HCT116 (cell line): ENCODE results near the gene KLHL10. TPM values are rescaled to one million over a fixed set of nuclear protein-coding genes. Genes with fewer than 3 reads are reported as not detected.

ENCODE experiments used
- ATAC-seq: fragments of 200-7000 bp; cut with Tn5 transposase; 2 replicates; pipeline ENCODE4 v1.9.1; 2020; ENCODE audit warnings: mild to moderate bottlenecking, moderate library complexity
- BruUV-seq: library from RNA; stranded (reverse); fragments of 400-500 nt; replicated peaks from 2 replicates; lab custom pipeline; 2021; lab: Mats Ljungman, UMichigan
- CTCF ChIA-PET: fragments of 300-600 bp; sonication (Branson Sonifier 250); formaldehyde crosslinking; loops from one replicate; lab custom pipeline; 2021; ENCODE audit warnings: antibody characterized with exemption; lab: Charles Lee
- POLR2A ChIA-PET: fragments of 300-600, 350-600 bp; sonication (Branson Sonifier 250); formaldehyde crosslinking; loops from one replicate; lab custom pipeline; 2021; ENCODE audit warnings: antibody characterized with exemption; lab: Charles Lee
- RAD21 ChIA-PET, 2 experiments: fragments of 300-600 bp; sonication (Branson Sonifier 250); formaldehyde crosslinking; loops; one replicate each; lab custom pipeline; 2023; ENCODE audit warnings: low total read pairs in 2 of 2; ENCODE audit not compliant: uncharacterized antibody in 2 of 2, unreplicated experiment in 2 of 2, low non-redundant PET in 1 of 2; lab: Charles Lee
- DNase-seq: peaks from one replicate; pipeline ENCODE4 v3.0.0-alpha.2; 2010; ENCODE audit warnings: low read depth, low spot score
- H2AFZ ChIP-seq: fragments of 200-600 bp; shearing (Covaris generic), sonication (generic); 2 replicates; pipeline ENCODE4 v1.6.1; 2017; ENCODE audit warnings: low read depth, mixed run types, mixed read lengths, antibody characterized with exemption, low read length; ENCODE audit not compliant: poor library complexity, severe bottlenecking
- H3K27ac ChIP-seq: 2 replicates; pipeline ENCODE4 v1.5.1; 2012; ENCODE audit warnings: low read depth, low read length
- H3K27me3 ChIP-seq: fragments of 200-600 bp; sonication (generic); 2 replicates; pipeline ENCODE4 v1.6.1; 2016; ENCODE audit warnings: mixed run types, low read length, mixed read lengths; ENCODE audit not compliant: insufficient read depth
- H3K36me3 ChIP-seq, 2 experiments: fragments of 200-500 bp in 1 of 2; fragments of 200-600 bp in 1 of 2; sonication (Bioruptor generic) in 1 of 2; sonication (generic) in 1 of 2; 2 replicates each; pipeline versions ENCODE4 v1.5.1 to v1.6.1; 2014 to 2016; ENCODE audit warnings: low read length in 2 of 2, inconsistent platforms in 1 of 2, mixed read lengths in 1 of 2, mixed run types in 1 of 2; ENCODE audit not compliant: insufficient read depth in 2 of 2, control insufficient read depth in 1 of 2
- H3K4me1 ChIP-seq, 2 experiments: fragments of 200-600 bp in 1 of 2; sonication (generic) in 1 of 2; 2 replicates each; pipeline versions ENCODE4 v1.5.1 to v1.6.1; 2012 to 2017; ENCODE audit warnings: low read length in 2 of 2, inconsistent platforms in 1 of 2, mild to moderate bottlenecking in 1 of 2, mixed read lengths in 1 of 2, mixed run types in 1 of 2, moderate library complexity in 1 of 2; ENCODE audit not compliant: insufficient read depth in 2 of 2, control insufficient read depth in 1 of 2
- H3K4me2 ChIP-seq: fragments of 200-600 bp; sonication (generic); 2 replicates; pipeline ENCODE4 v1.6.1; 2017; ENCODE audit warnings: mixed run types, low read length, mixed read lengths
- H3K4me3 ChIP-seq, 2 experiments: fragments of 200-600 bp in 1 of 2; sonication (generic) in 1 of 2; replicated peaks in 1 of 2; 2 replicates each; pipeline ENCODE4 v1.5.1; 2011 to 2016; ENCODE audit warnings: low read length in 2 of 2, control low read depth in 1 of 2, low read depth in 1 of 2, mild to moderate bottlenecking in 1 of 2, mixed read lengths in 1 of 2, mixed run types in 1 of 2
- H3K79me2 ChIP-seq: fragments of 200-600 bp; sonication (generic); 2 replicates; pipeline ENCODE4 v1.6.1; 2017; ENCODE audit warnings: mild to moderate bottlenecking, mixed run types, low read length, moderate library complexity, mixed read lengths; ENCODE audit not compliant: insufficient read depth
- H3K9ac ChIP-seq: fragments of 200-600 bp; sonication (generic); 2 replicates; pipeline ENCODE4 v1.6.1; 2016; ENCODE audit warnings: low read length, mixed read lengths
- H3K9me2 ChIP-seq: fragments of 200-600 bp; sonication (generic), shearing (Covaris generic); 2 replicates; pipeline ENCODE4 v1.6.1; 2017; ENCODE audit warnings: mixed run types, mild to moderate bottlenecking, moderate library complexity; ENCODE audit not compliant: insufficient read depth
- H3K9me3 ChIP-seq, 2 experiments: fragments of 200-500 bp in 1 of 2; fragments of 200-600 bp in 1 of 2; sonication (Bioruptor generic) in 1 of 2; sonication (generic) in 1 of 2; 2 replicates each; pipeline ENCODE4 v1.6.1; 2014 to 2017; ENCODE audit warnings: low read length in 2 of 2, mixed read lengths in 2 of 2, inconsistent platforms in 1 of 2, low read depth in 1 of 2, mild to moderate bottlenecking in 1 of 2, mixed run types in 1 of 2, moderate library complexity in 1 of 2; ENCODE audit not compliant: control insufficient read depth in 1 of 2, insufficient read depth in 1 of 2
- H4K20me1 ChIP-seq: fragments of 200-600 bp; sonication (generic), shearing (Covaris generic); 2 replicates; pipeline ENCODE4 v1.6.1; 2017; ENCODE audit warnings: mixed run types, mild to moderate bottlenecking, moderate library complexity; ENCODE audit not compliant: insufficient read depth
- CBX3 ChIP-seq: IDR thresholded peaks from 2 replicates; pipeline ENCODE4 v1.6.1; 2012; ENCODE audit warnings: low read depth
- CEBPB ChIP-seq: IDR thresholded peaks from 2 replicates; pipeline ENCODE4 v1.6.1; 2012; ENCODE audit warnings: low read depth
- EGR1 ChIP-seq: IDR thresholded peaks from 2 replicates; pipeline ENCODE4 v1.6.1; 2012; ENCODE audit warnings: low read depth
- ELF1 ChIP-seq: IDR thresholded peaks from 2 replicates; pipeline ENCODE4 v1.6.1; 2012; ENCODE audit warnings: low read depth, borderline replicate concordance
- EZH2 ChIP-seq: fragments of 200-600 bp; sonication (generic); IDR thresholded peaks from 2 replicates; pipeline ENCODE4 v1.6.1; 2017; ENCODE audit warnings: antibody characterized with exemption, mixed run types
- FOSL1 ChIP-seq: IDR thresholded peaks from 2 replicates; pipeline ENCODE4 v1.6.1; 2012; ENCODE audit warnings: low read depth
- JUND ChIP-seq: IDR thresholded peaks from 2 replicates; pipeline ENCODE4 v1.6.1; 2012
- MAX ChIP-seq: IDR thresholded peaks from 2 replicates; pipeline ENCODE4 v1.6.1; 2012
- POLR2A ChIP-seq: IDR thresholded peaks from 2 replicates; pipeline ENCODE4 v1.7.0; 2011; ENCODE audit warnings: borderline replicate concordance; ENCODE audit not compliant: insufficient read depth, insufficient read length; ENCODE audit errors: extremely low read depth
- POLR2AphosphoS5 ChIP-seq: IDR thresholded peaks from 2 replicates; pipeline ENCODE4 v1.6.1; 2011; ENCODE audit warnings: mild to moderate bottlenecking, low read depth, low read length, moderate library complexity
- RAD21 ChIP-seq: IDR thresholded peaks from 2 replicates; pipeline ENCODE4 v1.6.1; 2012; ENCODE audit warnings: low read depth, mild to moderate bottlenecking
- SIN3A ChIP-seq: IDR thresholded peaks from 2 replicates; pipeline ENCODE4 v1.6.1; 2012; ENCODE audit warnings: low read depth
- SP1 ChIP-seq: IDR thresholded peaks from 2 replicates; pipeline ENCODE4 v1.6.1; 2012; ENCODE audit warnings: low read depth
- SRF ChIP-seq: IDR thresholded peaks from 2 replicates; pipeline ENCODE4 v1.6.1; 2012; ENCODE audit warnings: low read depth
- TCF7L2 ChIP-seq: IDR thresholded peaks from 2 replicates; pipeline ENCODE4 v1.7.0; 2011; ENCODE audit warnings: borderline replicate concordance, inconsistent platforms; ENCODE audit not compliant: insufficient read depth, insufficient read length; ENCODE audit errors: extremely low read depth
- YY1 ChIP-seq: IDR thresholded peaks from 2 replicates; pipeline ENCODE4 v1.6.1; 2011; ENCODE audit warnings: low read length, low read depth, moderate library complexity, mild to moderate bottlenecking; ENCODE audit not compliant: insufficient replicate concordance; ENCODE audit errors: extremely low read depth
- ZNF274 ChIP-seq: fragments of 200-500 bp; sonication (Bioruptor generic); IDR thresholded peaks from 2 replicates; pipeline ENCODE4 v1.6.1; 2014; ENCODE audit warnings: mild to moderate bottlenecking, low read depth, low read length, inconsistent platforms
- intact Hi-C: fragments of 100-400 bp; cut with micrococcal nuclease; formaldehyde crosslinking; loops from 2 replicates; pipeline ENCODE4 v1.10.0; 2022
- total RNA-seq: library from RNA; stranded (reverse); gene quantifications from one replicate; pipeline ENCODE4 v1.2.1, GENCODE V29; 2021; ENCODE audit not compliant: unreplicated experiment
- TF ChIP-seq, protein P1 (sequence below): IDR thresholded peaks from 2 replicates; pipeline ENCODE4 v1.6.1; 2012; ENCODE audit warnings: low read depth
- TF ChIP-seq, protein P2 (sequence below), 3 experiments: fragments of 200-600 bp in 1 of 3; sonication (generic) in 1 of 3; IDR thresholded peaks in 2 of 3; conservative IDR thresholded peaks in 1 of 3; 2 replicates each; pipeline ENCODE4 v1.5.1; 2012 to 2017; ENCODE audit warnings: low read depth in 2 of 3, low read length in 2 of 3, antibody characterized with exemption in 1 of 3, borderline replicate concordance in 1 of 3, control low read depth in 1 of 3, mild to moderate bottlenecking in 1 of 3, mixed read lengths in 1 of 3, mixed run types in 1 of 3, moderate library complexity in 1 of 3; ENCODE audit not compliant: insufficient read depth in 1 of 3
- TF ChIP-seq, protein P3 (sequence below): IDR thresholded peaks from 2 replicates; pipeline ENCODE4 v1.6.1; 2011; ENCODE audit warnings: mild to moderate bottlenecking, low read length, moderate library complexity; ENCODE audit not compliant: insufficient replicate concordance; ENCODE audit errors: extremely low read depth

KLHL10 gene
- total RNA-seq, 1 experiment from 2014 or later, result not detected

GRCh38 chr17:41793784-41794539, 43.7 kb upstream of the KLHL10 start:
- no peak for DNase-seq
- Histone ChIP-seq H3K36me3 (no peaks in the 10 kb centered on the region), H3K27me3 (no peaks in the 10 kb centered on the region), H3K4me3 (peak overlapping the region; percentile 41 to 56), H3K27ac (peak overlapping the region; percentile 93), H3K79me2 (no peaks in the 10 kb centered on the region), H3K9ac (peak overlapping the region; percentile 73), H3K4me2 (peak overlapping the region; percentile 90), H3K9me2 (no peaks in the 10 kb centered on the region), H3K9me3 (no peaks in the 10 kb centered on the region), H3K4me1 (peaks cover 44 to 64% of the 10 kb centered on the region in 2 experiments), H2AFZ (no peak overlapping the region), H4K20me1 (no peaks in the 10 kb centered on the region)
- ChIA-PET POLR2A (interaction anchor here (1.3 to 3.7 kb wide), 4 partner anchors 7 to 172 kb away, joined by 4 to 33 read pairs (median 12); partner anchors contain the start of genes CNP, EIF1 and JUP), CTCF (interaction anchor here (1.7 kb wide), 1 partner anchor 8 kb away, joined by 9 read pairs; the partner anchor contains the start of gene JUP), RAD21 (no interaction called here)
- TF ChIP-seq, protein P1, sequence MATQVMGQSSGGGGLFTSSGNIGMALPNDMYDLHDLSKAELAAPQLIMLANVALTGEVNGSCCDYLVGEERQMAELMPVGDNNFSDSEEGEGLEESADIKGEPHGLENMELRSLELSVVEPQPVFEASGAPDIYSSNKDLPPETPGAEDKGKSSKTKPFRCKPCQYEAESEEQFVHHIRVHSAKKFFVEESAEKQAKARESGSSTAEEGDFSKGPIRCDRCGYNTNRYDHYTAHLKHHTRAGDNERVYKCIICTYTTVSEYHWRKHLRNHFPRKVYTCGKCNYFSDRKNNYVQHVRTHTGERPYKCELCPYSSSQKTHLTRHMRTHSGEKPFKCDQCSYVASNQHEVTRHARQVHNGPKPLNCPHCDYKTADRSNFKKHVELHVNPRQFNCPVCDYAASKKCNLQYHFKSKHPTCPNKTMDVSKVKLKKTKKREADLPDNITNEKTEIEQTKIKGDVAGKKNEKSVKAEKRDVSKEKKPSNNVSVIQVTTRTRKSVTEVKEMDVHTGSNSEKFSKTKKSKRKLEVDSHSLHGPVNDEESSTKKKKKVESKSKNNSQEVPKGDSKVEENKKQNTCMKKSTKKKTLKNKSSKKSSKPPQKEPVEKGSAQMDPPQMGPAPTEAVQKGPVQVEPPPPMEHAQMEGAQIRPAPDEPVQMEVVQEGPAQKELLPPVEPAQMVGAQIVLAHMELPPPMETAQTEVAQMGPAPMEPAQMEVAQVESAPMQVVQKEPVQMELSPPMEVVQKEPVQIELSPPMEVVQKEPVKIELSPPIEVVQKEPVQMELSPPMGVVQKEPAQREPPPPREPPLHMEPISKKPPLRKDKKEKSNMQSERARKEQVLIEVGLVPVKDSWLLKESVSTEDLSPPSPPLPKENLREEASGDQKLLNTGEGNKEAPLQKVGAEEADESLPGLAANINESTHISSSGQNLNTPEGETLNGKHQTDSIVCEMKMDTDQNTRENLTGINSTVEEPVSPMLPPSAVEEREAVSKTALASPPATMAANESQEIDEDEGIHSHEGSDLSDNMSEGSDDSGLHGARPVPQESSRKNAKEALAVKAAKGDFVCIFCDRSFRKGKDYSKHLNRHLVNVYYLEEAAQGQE, result no peak
- TF ChIP-seq SRF (no peak), TCF7L2 (no peak), ELF1 (no peak), FOSL1 (no peak), POLR2A (no peak), EGR1 (no peak), CEBPB (no peak), POLR2AphosphoS5 (no peak), CBX3 (no peak), SP1 (no peak), MAX (no peak), YY1 (no peak), JUND (no peak), SIN3A (no peak), ZNF274 (no peak), EZH2 (no peak), RAD21 (no peak)
- TF ChIP-seq, protein P2, sequence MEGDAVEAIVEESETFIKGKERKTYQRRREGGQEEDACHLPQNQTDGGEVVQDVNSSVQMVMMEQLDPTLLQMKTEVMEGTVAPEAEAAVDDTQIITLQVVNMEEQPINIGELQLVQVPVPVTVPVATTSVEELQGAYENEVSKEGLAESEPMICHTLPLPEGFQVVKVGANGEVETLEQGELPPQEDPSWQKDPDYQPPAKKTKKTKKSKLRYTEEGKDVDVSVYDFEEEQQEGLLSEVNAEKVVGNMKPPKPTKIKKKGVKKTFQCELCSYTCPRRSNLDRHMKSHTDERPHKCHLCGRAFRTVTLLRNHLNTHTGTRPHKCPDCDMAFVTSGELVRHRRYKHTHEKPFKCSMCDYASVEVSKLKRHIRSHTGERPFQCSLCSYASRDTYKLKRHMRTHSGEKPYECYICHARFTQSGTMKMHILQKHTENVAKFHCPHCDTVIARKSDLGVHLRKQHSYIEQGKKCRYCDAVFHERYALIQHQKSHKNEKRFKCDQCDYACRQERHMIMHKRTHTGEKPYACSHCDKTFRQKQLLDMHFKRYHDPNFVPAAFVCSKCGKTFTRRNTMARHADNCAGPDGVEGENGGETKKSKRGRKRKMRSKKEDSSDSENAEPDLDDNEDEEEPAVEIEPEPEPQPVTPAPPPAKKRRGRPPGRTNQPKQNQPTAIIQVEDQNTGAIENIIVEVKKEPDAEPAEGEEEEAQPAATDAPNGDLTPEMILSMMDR (IDR thresholded peaks at IDR 0.05 in 2 of 3, conservative IDR thresholded peaks at IDR 0.05 in 1 of 3; ENCODE audit: borderline replicate concordance in 1 of 3, insufficient read depth in 1 of 3, low read depth in 2 of 3, low read length in 2 of 3), result no peak
- TF ChIP-seq, protein P3, sequence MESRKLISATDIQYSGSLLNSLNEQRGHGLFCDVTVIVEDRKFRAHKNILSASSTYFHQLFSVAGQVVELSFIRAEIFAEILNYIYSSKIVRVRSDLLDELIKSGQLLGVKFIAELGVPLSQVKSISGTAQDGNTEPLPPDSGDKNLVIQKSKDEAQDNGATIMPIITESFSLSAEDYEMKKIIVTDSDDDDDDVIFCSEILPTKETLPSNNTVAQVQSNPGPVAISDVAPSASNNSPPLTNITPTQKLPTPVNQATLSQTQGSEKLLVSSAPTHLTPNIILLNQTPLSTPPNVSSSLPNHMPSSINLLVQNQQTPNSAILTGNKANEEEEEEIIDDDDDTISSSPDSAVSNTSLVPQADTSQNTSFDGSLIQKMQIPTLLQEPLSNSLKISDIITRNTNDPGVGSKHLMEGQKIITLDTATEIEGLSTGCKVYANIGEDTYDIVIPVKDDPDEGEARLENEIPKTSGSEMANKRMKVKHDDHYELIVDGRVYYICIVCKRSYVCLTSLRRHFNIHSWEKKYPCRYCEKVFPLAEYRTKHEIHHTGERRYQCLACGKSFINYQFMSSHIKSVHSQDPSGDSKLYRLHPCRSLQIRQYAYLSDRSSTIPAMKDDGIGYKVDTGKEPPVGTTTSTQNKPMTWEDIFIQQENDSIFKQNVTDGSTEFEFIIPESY, result no peak
- ATAC-seq, result peak; percentile 5
- intact Hi-C loops, result no loop called here
- no TSS peak for BruUV-seq
